Vagina (tissue), 2 donors: Measurements from ENCODE around the gene MAP4K4. TPM values are rescaled to one million over a fixed set of nuclear protein-coding genes. Genes with fewer than 3 reads are reported as not detected.

ENCODE experiments used
- DNase-seq, 2 donors: peaks; one replicate each; pipeline ENCODE4 v3.0.0-alpha.2; 2017; ENCODE audit errors: extremely low spot score in 2 of 2
- H3K27ac ChIP-seq: fragments of 200-600 bp; sonication (generic); one replicate; pipeline ENCODE4 v1.5.1; 2019
- H3K27me3 ChIP-seq: fragments of 200-600 bp; sonication (generic); one replicate; pipeline ENCODE4 v1.5.1; 2019
- H3K36me3 ChIP-seq, 2 donors: fragments of 200-600 bp; sonication (generic); one replicate each; pipeline ENCODE4 v1.5.1; 2017 to 2019
- H3K4me1 ChIP-seq: fragments of 200-600 bp; sonication (generic); one replicate; pipeline ENCODE4 v1.5.1; 2019
- H3K4me3 ChIP-seq, 2 donors: fragments of 200-600 bp; sonication (generic); 1 replicate in 1 of 2; 2 replicates in 1 of 2; pipeline ENCODE4 v1.5.1; 2016 to 2019
- H3K9me3 ChIP-seq: fragments of 200-600 bp; sonication (generic); one replicate; pipeline ENCODE4 v1.5.1; 2019
- POLR2A ChIP-seq, 2 donors: fragments of 450-650 bp; IDR thresholded peaks; one replicate each; pipeline ENCODE4 v1.6.1; 2017; ENCODE audit warnings: antibody characterized with exemption in 2 of 2, mild to moderate bottlenecking in 2 of 2, moderate library complexity in 2 of 2
- POLR2AphosphoS5 ChIP-seq, 2 donors: sonication (generic); formaldehyde crosslinking; IDR thresholded peaks; one replicate each; pipeline ENCODE4 v1.9.0; 2017; ENCODE audit warnings: antibody characterized with exemption in 2 of 2, mild to moderate bottlenecking in 2 of 2, low read depth in 1 of 2; ENCODE audit not compliant: insufficient read depth in 1 of 2
- intact Hi-C: fragments of 100-400 bp; cut with DNase I; formaldehyde crosslinking; loops from one replicate; pipeline ENCODE4 v1.15.1; 2023
- total RNA-seq: library from RNA; depleted of rRNA; stranded (reverse); fragments of >200 nt; gene quantifications from one replicate; pipeline ENCODE4 v1.2.3, GENCODE V29; 2016
- TF ChIP-seq, protein P1 (sequence below), 3 experiments: fragments of 450-650 bp in 2 of 3; fragments of 200-600 bp in 1 of 3; sonication (generic) in 1 of 3; IDR thresholded peaks; one replicate each; pipeline ENCODE4 v1.5.1; 2017 to 2019; ENCODE audit warnings: antibody characterized with exemption in 3 of 3, mild to moderate bottlenecking in 2 of 3, moderate library complexity in 2 of 3

The MAP4K4 gene
- total RNA-seq, 1 donor from 2014 or later, result 75.9 TPM

- intact Hi-C loops, result no loop called here
Measured at GRCh38 chr2:101750688-101751087, 53.2 kb downstream of the MAP4K4 start.

GRCh38 chr2:101751276-101751815 lies 53.8 kb downstream of the MAP4K4 start:
- intact Hi-C loops, result no loop called here
- no peak overlapping the region for H3K4me3 ChIP-seq
- DNase-seq, result no peak
- H3K27ac ChIP-seq, result no peak overlapping the region
- no peaks in the 10 kb centered on the region for H3K9me3 ChIP-seq
- TF ChIP-seq, protein P1, sequence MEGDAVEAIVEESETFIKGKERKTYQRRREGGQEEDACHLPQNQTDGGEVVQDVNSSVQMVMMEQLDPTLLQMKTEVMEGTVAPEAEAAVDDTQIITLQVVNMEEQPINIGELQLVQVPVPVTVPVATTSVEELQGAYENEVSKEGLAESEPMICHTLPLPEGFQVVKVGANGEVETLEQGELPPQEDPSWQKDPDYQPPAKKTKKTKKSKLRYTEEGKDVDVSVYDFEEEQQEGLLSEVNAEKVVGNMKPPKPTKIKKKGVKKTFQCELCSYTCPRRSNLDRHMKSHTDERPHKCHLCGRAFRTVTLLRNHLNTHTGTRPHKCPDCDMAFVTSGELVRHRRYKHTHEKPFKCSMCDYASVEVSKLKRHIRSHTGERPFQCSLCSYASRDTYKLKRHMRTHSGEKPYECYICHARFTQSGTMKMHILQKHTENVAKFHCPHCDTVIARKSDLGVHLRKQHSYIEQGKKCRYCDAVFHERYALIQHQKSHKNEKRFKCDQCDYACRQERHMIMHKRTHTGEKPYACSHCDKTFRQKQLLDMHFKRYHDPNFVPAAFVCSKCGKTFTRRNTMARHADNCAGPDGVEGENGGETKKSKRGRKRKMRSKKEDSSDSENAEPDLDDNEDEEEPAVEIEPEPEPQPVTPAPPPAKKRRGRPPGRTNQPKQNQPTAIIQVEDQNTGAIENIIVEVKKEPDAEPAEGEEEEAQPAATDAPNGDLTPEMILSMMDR (IDR thresholded peaks at IDR 0.05), result no peak
- no peak for TF ChIP-seq POLR2AphosphoS5 (IDR thresholded peaks at IDR 0.05; ENCODE audit: insufficient read depth in 1 of 2, low read depth in 1 of 2)
- no peak for TF ChIP-seq POLR2A (IDR thresholded peaks at IDR 0.05)
- H3K27me3 ChIP-seq, result no peaks in the 10 kb centered on the region
- H3K4me1 ChIP-seq, result peaks cover 71% of the 10 kb centered on the region
- H3K36me3 ChIP-seq, result no peaks in the 10 kb centered on the region

More at GRCh38 chr2:101750688-101751087, 53.2 kb downstream of the MAP4K4 start:
- Histone ChIP-seq H3K27me3 (no peaks in the 10 kb centered on the region), H3K4me3 (no peak overlapping the region), H3K27ac (no peak overlapping the region), H3K4me1 (peaks cover 78% of the 10 kb centered on the region), H3K36me3 (no peaks in the 10 kb centered on the region), H3K9me3 (no peaks in the 10 kb centered on the region)
- no peak for DNase-seq
- TF ChIP-seq POLR2AphosphoS5 (IDR thresholded peaks at IDR 0.05; ENCODE audit: insufficient read depth in 1 of 2, low read depth in 1 of 2), result no peak
- TF ChIP-seq POLR2A (IDR thresholded peaks at IDR 0.05), result no peak
- TF ChIP-seq, protein P1 (IDR thresholded peaks at IDR 0.05), result no peak

DNA sequence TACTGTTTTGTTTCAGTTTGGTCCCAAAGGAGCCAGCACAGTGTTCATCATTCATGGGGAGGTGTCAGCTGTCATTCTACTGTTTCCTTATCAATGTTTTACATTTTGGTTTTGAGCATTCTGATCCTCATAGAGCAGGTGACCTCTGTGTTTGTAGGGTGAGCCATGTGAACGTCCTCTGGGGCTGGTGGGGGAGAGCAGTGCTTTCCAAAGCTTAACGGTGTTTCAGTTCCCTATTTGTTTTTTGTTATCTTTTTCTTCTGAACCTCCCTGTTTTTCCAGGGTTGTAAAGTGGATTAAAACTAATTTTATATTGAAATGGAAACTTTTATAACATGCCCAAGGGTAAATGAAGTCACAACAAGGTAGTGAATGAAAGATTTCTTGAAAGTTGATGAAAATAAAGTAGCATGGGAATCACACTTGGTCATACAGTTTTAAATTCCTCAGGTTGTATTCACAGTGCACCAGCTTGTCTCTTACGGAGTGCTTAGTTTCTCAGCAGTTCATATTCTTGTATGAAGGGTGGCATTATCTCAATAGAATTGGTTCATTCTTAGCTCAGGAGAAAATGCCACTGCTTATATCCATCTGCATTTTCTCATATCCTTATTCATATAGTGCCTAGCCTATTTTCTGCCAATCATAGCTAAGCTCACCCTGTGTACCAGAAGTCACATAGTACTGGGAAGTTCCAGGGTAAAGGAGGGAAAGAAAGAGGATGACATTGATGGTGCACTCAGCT lies 54.5 kb downstream of the MAP4K4 start:
- no peak overlapping the region for H3K27ac ChIP-seq
- peaks cover 64% of the 10 kb centered on the region for H3K4me1 ChIP-seq
- DNase-seq, result no peak
- intact Hi-C loops, result no loop called here
- no peak overlapping the region for H3K4me3 ChIP-seq
- H3K9me3 ChIP-seq, result no peaks in the 10 kb centered on the region
- no peaks in the 10 kb centered on the region for H3K36me3 ChIP-seq
- H3K27me3 ChIP-seq, result no peaks in the 10 kb centered on the region
- TF ChIP-seq, protein P1 (IDR thresholded peaks at IDR 0.05), result no peak
- TF ChIP-seq POLR2A (IDR thresholded peaks at IDR 0.05) (no peak), POLR2AphosphoS5 (IDR thresholded peaks at IDR 0.05; ENCODE audit: insufficient read depth in 1 of 2, low read depth in 1 of 2) (no peak)

DNA sequence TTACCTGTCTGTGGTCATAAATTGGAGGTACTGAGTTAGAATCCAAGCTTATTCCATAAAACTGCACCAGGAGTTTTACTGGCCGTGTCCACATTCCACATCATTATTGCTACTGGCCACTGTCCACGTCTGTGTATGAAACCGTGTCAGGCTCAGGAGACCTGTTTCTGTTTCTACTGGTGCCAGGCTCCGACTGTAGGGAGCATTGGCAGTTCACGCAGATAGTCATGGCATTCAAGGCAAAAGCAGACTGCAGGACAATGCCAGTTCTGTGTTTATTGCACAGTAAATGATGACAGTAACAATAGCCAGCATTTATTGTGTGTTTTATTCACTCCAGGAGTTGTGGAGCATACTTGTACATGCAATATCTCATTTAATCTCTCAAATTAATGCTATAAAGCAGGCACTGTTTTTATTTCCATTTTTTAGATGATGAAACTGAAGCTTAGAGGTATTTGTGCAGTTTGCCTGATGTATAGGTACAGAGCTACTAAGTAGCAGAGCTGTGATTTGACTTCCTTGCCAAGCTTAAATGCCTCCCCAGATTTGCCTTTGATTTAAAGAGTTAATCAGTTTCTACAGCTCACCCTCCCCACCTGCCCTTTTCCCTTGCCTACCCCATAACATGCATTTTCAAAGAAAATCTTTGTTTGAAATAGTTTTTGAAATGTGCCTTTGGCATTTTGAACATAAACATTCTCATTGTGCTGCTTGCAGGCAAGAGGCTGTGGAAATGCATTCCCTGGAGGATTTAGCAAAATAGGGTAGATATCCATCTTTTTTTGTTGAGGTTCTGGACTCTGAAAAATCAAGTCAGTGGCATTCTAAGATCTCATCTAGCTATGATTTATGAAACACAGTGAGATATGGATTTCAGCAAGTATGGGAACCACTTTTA lies 55.5 kb downstream of the MAP4K4 start:
- no peak overlapping the region for H3K4me3 ChIP-seq
- H3K4me1 ChIP-seq, result peaks cover 55% of the 10 kb centered on the region
- H3K36me3 ChIP-seq, result no peaks in the 10 kb centered on the region
- intact Hi-C loops, result no loop called here
- no peak for DNase-seq
- H3K9me3 ChIP-seq, result no peaks in the 10 kb centered on the region
- no peaks in the 10 kb centered on the region for H3K27me3 ChIP-seq
- H3K27ac ChIP-seq, result no peak overlapping the region
- TF ChIP-seq, protein P1 (IDR thresholded peaks at IDR 0.05), result no peak
- TF ChIP-seq POLR2AphosphoS5 (IDR thresholded peaks at IDR 0.05; ENCODE audit: insufficient read depth in 1 of 2, low read depth in 1 of 2), result no peak
- no peak for TF ChIP-seq POLR2A (IDR thresholded peaks at IDR 0.05)
